Liver (tissue), 9 donors: ENCODE results near the gene GAS2L1. TPM values are rescaled to one million over a fixed set of nuclear protein-coding genes. Genes with fewer than 3 reads are reported as not detected.

Experiments
- DNase-seq: peaks from one replicate; pipeline ENCODE4 v3.0.0-alpha.2; 2017; ENCODE audit warnings: low spot score
- H3K27ac ChIP-seq, 2 donors: one replicate each; pipeline ENCODE4 v1.7.0; 2013; ENCODE audit warnings: inconsistent platforms in 2 of 2, low read length in 2 of 2, control low read depth in 1 of 2, low read depth in 1 of 2, mild to moderate bottlenecking in 1 of 2
- H3K27me3 ChIP-seq, 4 donors: one replicate each; pipeline versions ENCODE4 v1.6.1 to v1.7.0; 2013; ENCODE audit warnings: low read length in 3 of 4, inconsistent platforms in 1 of 4, mild to moderate bottlenecking in 1 of 4, moderate library complexity in 1 of 4; ENCODE audit not compliant: control insufficient read depth in 4 of 4, insufficient read depth in 4 of 4
- H3K36me3 ChIP-seq, 4 donors: one replicate each; pipeline versions ENCODE4 v1.6.1 to v1.7.0; 2013; ENCODE audit warnings: low read length in 3 of 4, mild to moderate bottlenecking in 3 of 4, low read depth in 1 of 4, moderate library complexity in 1 of 4; ENCODE audit not compliant: control insufficient read depth in 4 of 4, insufficient read depth in 3 of 4
- H3K4me1 ChIP-seq, 4 donors: one replicate each; pipeline versions ENCODE4 v1.6.1 to v1.7.0; 2013; ENCODE audit warnings: low read length in 3 of 4, mild to moderate bottlenecking in 3 of 4, moderate library complexity in 1 of 4; ENCODE audit not compliant: control insufficient read depth in 4 of 4, insufficient read depth in 4 of 4
- H3K4me3 ChIP-seq, 3 donors: one replicate each; pipeline versions ENCODE4 v1.6.1 to v1.7.0; 2013; ENCODE audit warnings: low read length in 3 of 3, control low read depth in 1 of 3, low read depth in 1 of 3, mild to moderate bottlenecking in 1 of 3
- H3K9ac ChIP-seq, 2 donors: one replicate each; pipeline ENCODE4 v1.7.0; 2013; ENCODE audit warnings: low read length in 2 of 2, mild to moderate bottlenecking in 2 of 2, moderate library complexity in 2 of 2, control low read depth in 1 of 2, low read depth in 1 of 2
- H3K9me3 ChIP-seq, 4 donors: one replicate each; pipeline versions ENCODE4 v1.6.1 to v1.7.0; 2013; ENCODE audit warnings: low read length in 3 of 4; ENCODE audit not compliant: control insufficient read depth in 4 of 4
- ATF3 ChIP-seq: IDR thresholded peaks from 2 replicates; pipeline ENCODE4 v1.6.1; 2016; ENCODE audit warnings: antibody characterized with exemption
- EGR1 ChIP-seq, 2 donors: IDR thresholded peaks; 2 replicates each; pipeline ENCODE4 v1.6.1; 2016 to 2018; ENCODE audit warnings: antibody characterized with exemption in 2 of 2, low read depth in 2 of 2
- FOXA1 ChIP-seq: IDR thresholded peaks from 2 replicates; pipeline ENCODE4 v1.6.1; 2016; ENCODE audit warnings: antibody characterized with exemption
- FOXA2 ChIP-seq: IDR thresholded peaks from 2 replicates; pipeline ENCODE4 v1.6.1; 2016; ENCODE audit warnings: antibody characterized with exemption
- GABPA ChIP-seq, 2 donors: IDR thresholded peaks in 1 of 2; conservative IDR thresholded peaks in 1 of 2; 2 replicates each; pipeline ENCODE4 v1.6.1; 2016; ENCODE audit warnings: antibody characterized with exemption in 2 of 2, mild to moderate bottlenecking in 1 of 2, moderate library complexity in 1 of 2
- HNF4A ChIP-seq, 2 donors: conservative IDR thresholded peaks; 2 replicates each; pipeline ENCODE4 v1.6.1; 2016; ENCODE audit warnings: antibody characterized with exemption in 2 of 2, mild to moderate bottlenecking in 2 of 2
- HNF4G ChIP-seq: IDR thresholded peaks from 2 replicates; pipeline ENCODE4 v1.6.1; 2016; ENCODE audit warnings: antibody characterized with exemption
- JUND ChIP-seq, 2 donors: IDR thresholded peaks; 2 replicates each; pipeline ENCODE4 v1.6.1; 2016; ENCODE audit warnings: antibody characterized with exemption in 2 of 2
- NR2F2 ChIP-seq: IDR thresholded peaks from 2 replicates; pipeline ENCODE4 v1.6.1; 2016; ENCODE audit warnings: antibody characterized with exemption
- RAD21 ChIP-seq, 2 donors: IDR thresholded peaks; 2 replicates each; pipeline ENCODE4 v1.6.1; 2016; ENCODE audit warnings: antibody characterized with exemption in 2 of 2, mild to moderate bottlenecking in 2 of 2
- REST ChIP-seq: IDR thresholded peaks from 2 replicates; pipeline ENCODE4 v1.6.1; 2016; ENCODE audit warnings: antibody characterized with exemption, mild to moderate bottlenecking
- RXRA ChIP-seq, 2 donors: IDR thresholded peaks; 2 replicates each; pipeline ENCODE4 v1.6.1; 2017 to 2018; ENCODE audit warnings: antibody characterized with exemption in 2 of 2, mild to moderate bottlenecking in 1 of 2
- SP1 ChIP-seq: IDR thresholded peaks from 2 replicates; pipeline ENCODE4 v1.6.1; 2018; ENCODE audit warnings: antibody characterized with exemption, mild to moderate bottlenecking
- TAF1 ChIP-seq: conservative IDR thresholded peaks from 2 replicates; pipeline ENCODE4 v1.6.1; 2016; ENCODE audit warnings: antibody characterized with exemption, mild to moderate bottlenecking
- YY1 ChIP-seq: IDR thresholded peaks from 2 replicates; pipeline ENCODE4 v1.6.1; 2016; ENCODE audit warnings: antibody characterized with exemption, mild to moderate bottlenecking
- ZBTB33 ChIP-seq: IDR thresholded peaks from 2 replicates; pipeline ENCODE4 v1.6.1; 2016; ENCODE audit warnings: antibody characterized with exemption
- WGBS: extraction: QIAGEN DNeasy Blood & Tissue Kit; methylation state at CpG from one replicate; pipeline ENCODE4 v1.1.7; 2013; 5-methylcytosine and 5-hydroxymethylcytosine counted together
- polyA plus RNA-seq, 2 donors: library from polyadenylated mRNA; stranded (reverse) in 1 of 2; unstranded in 1 of 2; fragments of 200-250 nt in 1 of 2; fragments of >200 nt in 1 of 2; fragmentation: Nextera tagmentation in 1 of 2; extraction: Ambion mirVana in 1 of 2; gene quantifications; one replicate each; pipeline versions ENCODE4 v1.2.1 to v1.2.3, GENCODE V29; 2013 to 2015
- total RNA-seq, 2 donors: library from RNA; depleted of rRNA; stranded (reverse); fragments of >200 nt; gene quantifications; one replicate each; pipeline ENCODE4 v1.2.3, GENCODE V29; 2014
- TF ChIP-seq, protein P1 (sequence below): fragments of 150-350 bp; IDR thresholded peaks from 2 replicates; pipeline ENCODE4 v1.5.1; 2017; ENCODE audit warnings: improper control_type of control experiment, low read depth, low read length; ENCODE audit not compliant: missing input control
- TF ChIP-seq, protein P2 (sequence below): IDR thresholded peaks from 2 replicates; pipeline ENCODE4 v1.6.1; 2016; ENCODE audit warnings: antibody characterized with exemption
- donor health status: healthy.
- donor health status: healthy.
- donor health status: healthy.
- donor health status: healthy.
- donor health status: healthy.

Gene GAS2L1
- total and polyA plus RNA-seq, 4 donors = 4.0 to 11.4 (median 8.9) TPM

DNA sequence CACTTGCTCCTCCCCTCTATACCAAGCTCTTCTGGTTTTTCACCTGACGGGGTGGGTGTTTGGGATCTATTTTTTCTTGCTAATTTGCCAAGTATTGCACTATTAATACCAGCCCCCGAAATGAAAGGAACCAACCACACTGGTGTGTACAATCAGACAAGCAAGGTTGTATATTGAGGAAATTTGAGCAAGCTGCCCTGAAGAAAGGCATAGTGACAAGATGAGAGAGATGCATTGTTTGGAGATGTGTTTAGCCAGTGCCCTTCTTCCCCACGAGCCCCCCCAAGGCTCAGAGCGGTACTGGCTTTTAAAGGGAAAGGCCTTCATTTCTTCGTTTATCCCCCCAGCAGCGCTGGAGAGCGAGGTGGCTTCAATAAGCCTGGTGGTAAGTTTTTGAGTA is 15.2 kb upstream of the GAS2L1 start (continued):
- TF ChIP-seq, protein P1, sequence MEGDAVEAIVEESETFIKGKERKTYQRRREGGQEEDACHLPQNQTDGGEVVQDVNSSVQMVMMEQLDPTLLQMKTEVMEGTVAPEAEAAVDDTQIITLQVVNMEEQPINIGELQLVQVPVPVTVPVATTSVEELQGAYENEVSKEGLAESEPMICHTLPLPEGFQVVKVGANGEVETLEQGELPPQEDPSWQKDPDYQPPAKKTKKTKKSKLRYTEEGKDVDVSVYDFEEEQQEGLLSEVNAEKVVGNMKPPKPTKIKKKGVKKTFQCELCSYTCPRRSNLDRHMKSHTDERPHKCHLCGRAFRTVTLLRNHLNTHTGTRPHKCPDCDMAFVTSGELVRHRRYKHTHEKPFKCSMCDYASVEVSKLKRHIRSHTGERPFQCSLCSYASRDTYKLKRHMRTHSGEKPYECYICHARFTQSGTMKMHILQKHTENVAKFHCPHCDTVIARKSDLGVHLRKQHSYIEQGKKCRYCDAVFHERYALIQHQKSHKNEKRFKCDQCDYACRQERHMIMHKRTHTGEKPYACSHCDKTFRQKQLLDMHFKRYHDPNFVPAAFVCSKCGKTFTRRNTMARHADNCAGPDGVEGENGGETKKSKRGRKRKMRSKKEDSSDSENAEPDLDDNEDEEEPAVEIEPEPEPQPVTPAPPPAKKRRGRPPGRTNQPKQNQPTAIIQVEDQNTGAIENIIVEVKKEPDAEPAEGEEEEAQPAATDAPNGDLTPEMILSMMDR = no peak

GRCh38 chr22:29292379-29292778 is 14.1 kb upstream of the GAS2L1 start:
- H3K36me3 ChIP-seq = peaks cover 34 to 95% (median 88%) of the 10 kb centered on the region in 4 donors
- TF ChIP-seq TAF1 = no peak
- no peak for TF ChIP-seq YY1
- TF ChIP-seq HNF4G = no peak
- TF ChIP-seq RAD21 (IDR thresholded peaks at IDR 0.05) = no peak

GRCh38 chr22:29298641-29299040 is 7.8 kb upstream of the GAS2L1 start:
- TF ChIP-seq, protein P1 = no peak
- no peak for TF ChIP-seq EGR1 (IDR thresholded peaks at IDR 0.05; ENCODE audit: low read depth in 2 of 2)
- no peak for TF ChIP-seq HNF4G
- no peak for TF ChIP-seq RXRA (IDR thresholded peaks at IDR 0.05)
- TF ChIP-seq ZBTB33 = no peak
- TF ChIP-seq HNF4A (conservative IDR thresholded peaks at IDR 0.05) = no peak
- no peak for TF ChIP-seq NR2F2
- no peak for TF ChIP-seq GABPA (IDR thresholded peaks at IDR 0.05 in 1 of 2, conservative IDR thresholded peaks at IDR 0.05 in 1 of 2)
- no peak for TF ChIP-seq REST
- TF ChIP-seq, protein P2, sequence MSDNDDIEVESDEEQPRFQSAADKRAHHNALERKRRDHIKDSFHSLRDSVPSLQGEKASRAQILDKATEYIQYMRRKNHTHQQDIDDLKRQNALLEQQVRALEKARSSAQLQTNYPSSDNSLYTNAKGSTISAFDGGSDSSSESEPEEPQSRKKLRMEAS = no peak
- TF ChIP-seq FOXA2 = no peak
- no peak for TF ChIP-seq YY1
- TF ChIP-seq JUND (IDR thresholded peaks at IDR 0.05) = no peak
- TF ChIP-seq TAF1 = no peak
- TF ChIP-seq ATF3 = no peak
- TF ChIP-seq FOXA1 = no peak
- no peak for TF ChIP-seq SP1
- H3K4me3 ChIP-seq = no peak overlapping the region
- DNase-seq = no peak
- H3K27ac ChIP-seq = no peak overlapping the region
- no peak overlapping the region for H3K9ac ChIP-seq
- H3K27me3 ChIP-seq = no peaks in the 10 kb centered on the region
- H3K4me1 ChIP-seq = peaks cover 4 to 22% (median 16%) of the 10 kb centered on the region in 4 donors
- WGBS = 91% methylated on average over 8 of the region's 8 CpGs
- peaks cover 23 to 66% (median 59%) of the 10 kb centered on the region in 4 donors for H3K36me3 ChIP-seq
- H3K9me3 ChIP-seq = no peaks in the 10 kb centered on the region

More at GRCh38 chr22:29292379-29292778, 14.1 kb upstream of the GAS2L1 start:
- no peaks in the 10 kb centered on the region for H3K9me3 ChIP-seq
- no peak overlapping the region for H3K27ac ChIP-seq
- H3K27me3 ChIP-seq = no peaks in the 10 kb centered on the region
- H3K4me3 ChIP-seq = no peak overlapping the region
- no peak overlapping the region for H3K9ac ChIP-seq
- DNase-seq = no peak
- no peaks in the 10 kb centered on the region for H3K4me1 ChIP-seq
